A549 (cell line): ENCODE measurements around the gene APCDD1. TPM values are rescaled to one million over a fixed set of nuclear protein-coding genes. Genes with fewer than 3 reads are reported as not detected.

Experiments
- ATAC-seq, 2 experiments: fragments of 200-7000 bp in 1 of 2; fragments of >200 bp in 1 of 2; cut with Nextera tagmentation in 1 of 2; cut with Tn5 transposase in 1 of 2; 3 replicates each; pipeline versions ENCODE4 v1.8.0 to v1.9.1; 2018 to 2020; ENCODE audit warnings: mild to moderate bottlenecking in 1 of 2, moderate library complexity in 1 of 2
- CTCF ChIA-PET: fragments of 300-600 bp; sonication (Branson Sonifier 250); formaldehyde crosslinking; extraction: SDS; loops from one replicate; lab custom pipeline; 2021; ENCODE audit warnings: antibody characterized with exemption, inconsistent platforms; lab: Yijun Ruan, JAX
- POLR2A ChIA-PET: fragments of 350-600 bp; formaldehyde crosslinking; extraction: SDS; loops from one replicate; lab custom pipeline; 2021; ENCODE audit warnings: antibody characterized with exemption, inconsistent platforms; lab: Yijun Ruan, JAX
- DNase-seq, 2 experiments: peaks; one replicate each; pipeline versions ENCODE4 v3.0.0 to v3.0.0-alpha.2; 2011 to 2016; ENCODE audit warnings: low read depth in 1 of 2, low spot score in 1 of 2
- FAIRE-seq: peaks from 2 replicates; lab custom pipeline; 2011; peaks lifted over from hg19 to GRCh38; lab: Jason Lieb, UNC
- H3K27ac ChIP-seq, 2 experiments: fragments of >200 bp; sonication (Bioruptor Twin); formaldehyde crosslinking; 3 replicates each; pipeline ENCODE4 v1.5.1; 2016 to 2017
- H3K4me1 ChIP-seq: fragments of >200 bp; sonication (Bioruptor Twin); formaldehyde crosslinking; 3 replicates; pipeline ENCODE4 v1.6.1; 2016
- H3K4me2 ChIP-seq: fragments of >200 bp; sonication (Bioruptor Twin); formaldehyde crosslinking; 3 replicates; pipeline ENCODE4 v1.6.1; 2016
- H3K4me3 ChIP-seq: fragments of >200 bp; sonication (Bioruptor Twin); formaldehyde crosslinking; 3 replicates; pipeline ENCODE4 v1.5.1; 2016
- H3K9me3 ChIP-seq: fragments of >200 bp; sonication (Bioruptor Twin); formaldehyde crosslinking; 3 replicates; pipeline ENCODE4 v1.6.1; 2016
- ATOH8 ChIP-seq: fragments of 250-450 bp; sonication (Bioruptor Pico); IDR thresholded peaks from 2 replicates; pipeline ENCODE4 v1.5.0; 2020; ENCODE audit warnings: low read depth, mild to moderate bottlenecking, moderate library complexity
- BCL3 ChIP-seq: fragments of >200 bp; sonication (Bioruptor Twin); formaldehyde crosslinking; IDR thresholded peaks from 3 replicates; pipeline ENCODE4 v1.6.1; 2016
- EHMT2 ChIP-seq: fragments of 200-600 bp; sonication (generic); IDR thresholded peaks from 2 replicates; pipeline ENCODE4 v1.6.1; 2016; ENCODE audit warnings: antibody characterized with exemption, low read depth, mild to moderate bottlenecking, moderate library complexity
- FOXS1 ChIP-seq: fragments of 250-450 bp; sonication (Bioruptor Pico); IDR thresholded peaks from 2 replicates; pipeline ENCODE4 v1.5.0; 2020; ENCODE audit warnings: mild to moderate bottlenecking, moderate library complexity
- GATA3 ChIP-seq: IDR thresholded peaks from 2 replicates; pipeline ENCODE4 v1.6.1; 2012; ENCODE audit warnings: borderline replicate concordance
- HDAC2 ChIP-seq: fragments of 200-600 bp; sonication (generic); IDR thresholded peaks from 2 replicates; pipeline ENCODE4 v1.6.1; 2016
- HEYL ChIP-seq: fragments of 250-450 bp; sonication (Bioruptor Pico); IDR thresholded peaks from 2 replicates; pipeline ENCODE4 v1.8.0; 2021; ENCODE audit warnings: mild to moderate bottlenecking, moderate library complexity
- HOXA7 ChIP-seq: fragments of 250-450 bp; sonication (Bioruptor Pico); IDR thresholded peaks from 2 replicates; pipeline ENCODE4 v1.5.0; 2020; ENCODE audit warnings: mild to moderate bottlenecking, moderate library complexity
- HOXB5 ChIP-seq: fragments of 250-450 bp; sonication (Bioruptor Pico); IDR thresholded peaks from 2 replicates; pipeline ENCODE4 v1.5.0; 2020; ENCODE audit warnings: mild to moderate bottlenecking, moderate library complexity
- KDM5A ChIP-seq: fragments of 200-600 bp; sonication (generic); IDR thresholded peaks from 2 replicates; pipeline ENCODE4 v1.6.1; 2016; ENCODE audit warnings: antibody characterized with exemption, mild to moderate bottlenecking
- MAZ ChIP-seq: fragments of 150-350 bp; IDR thresholded peaks from 2 replicates; pipeline ENCODE4 v1.6.1; 2014; ENCODE audit warnings: antibody characterized with exemption, low read depth, low read length, borderline replicate concordance
- NFE2L2 ChIP-seq: fragments of 150-350 bp; conservative IDR thresholded peaks from 2 replicates; pipeline ENCODE4 v1.6.1; 2014; ENCODE audit warnings: low read length
- NPAS2 ChIP-seq: fragments of 250-450 bp; sonication (Bioruptor Pico); IDR thresholded peaks from 2 replicates; pipeline ENCODE4 v1.8.0; 2022; ENCODE audit warnings: mild to moderate bottlenecking, moderate library complexity, borderline replicate concordance
- POLR2A ChIP-seq: IDR thresholded peaks from 2 replicates; pipeline ENCODE4 v1.6.1; 2012; ENCODE audit warnings: mild to moderate bottlenecking, low read length
- POLR2AphosphoS2 ChIP-seq: conservative IDR thresholded peaks from 2 replicates; pipeline ENCODE4 v1.6.1; 2012; ENCODE audit warnings: low read length, improper control_type of control experiment, inconsistent platforms
- RAD21 ChIP-seq, 2 experiments: fragments of >200 bp in 1 of 2; sonication (Bioruptor Twin) in 1 of 2; formaldehyde crosslinking in 1 of 2; IDR thresholded peaks in 1 of 2; conservative IDR thresholded peaks in 1 of 2; 2 replicates in 1 of 2; 3 replicates in 1 of 2; pipeline ENCODE4 v1.6.1; 2012 to 2018; ENCODE audit warnings: inconsistent platforms in 1 of 2
- RCOR1 ChIP-seq: fragments of 150-350 bp; IDR thresholded peaks from 2 replicates; pipeline ENCODE4 v1.6.1; 2014; ENCODE audit warnings: antibody characterized with exemption, low read length, low read depth
- RFX5 ChIP-seq: fragments of 450-650 bp; IDR thresholded peaks from 2 replicates; pipeline ENCODE4 v1.7.1; 2014; ENCODE audit warnings: antibody characterized with exemption, mild to moderate bottlenecking, moderate library complexity
- TFCP2L1 ChIP-seq: fragments of 250-450 bp; sonication (Bioruptor Pico); IDR thresholded peaks from 2 replicates; pipeline ENCODE4 v1.5.0; 2021; ENCODE audit warnings: mild to moderate bottlenecking
- USF2 ChIP-seq: fragments of 450-650 bp; IDR thresholded peaks from 2 replicates; pipeline ENCODE4 v1.6.1; 2014; ENCODE audit warnings: antibody characterized with exemption
- ZNF302 ChIP-seq: fragments of 250-450 bp; sonication (Bioruptor Pico); IDR thresholded peaks from 2 replicates; pipeline ENCODE4 v1.9.0; 2021; ENCODE audit warnings: inconsistent platforms, mild to moderate bottlenecking, moderate library complexity
- WGBS: methylation state at CpG from one replicate; pipeline ENCODE4 v1.1.6; 2017; ENCODE audit errors: missing lambda C conversion rate; 5-methylcytosine and 5-hydroxymethylcytosine counted together
- polyA plus RNA-seq, 4 experiments: library from polyadenylated mRNA; depleted of rRNA in 3 of 4; stranded (reverse); fragments of >200 nt; fragmentation: RNase III in 1 of 4; extraction: RNeasy Plus Mini Kit Qiagen cat#74134 plus additional on column Dnase treatment in 1 of 4; gene quantifications; 2 replicates in 3 of 4; 3 replicates in 1 of 4; pipeline ENCODE4 v1.2.3, GENCODE V29; 2011 to 2017
- TF ChIP-seq, protein P1 (sequence below): fragments of 250-450 bp; sonication (Bioruptor Pico); IDR thresholded peaks from 2 replicates; pipeline ENCODE4 v1.5.0; 2021; ENCODE audit warnings: mild to moderate bottlenecking, moderate library complexity, borderline replicate concordance

APCDD1 gene
- polyA plus RNA-seq, 2 of the 4 experiments (the other 2 are of a cell fraction): not detected

- TF ChIP-seq BCL3 (no peak), EHMT2 (no peak), TFCP2L1 (no peak)
- TF ChIP-seq, all 56 proteins: peak for 0
These were observed 56.8 kb downstream of the APCDD1 start (continued) for GRCh38 chr18:10511236-10511635.

DNA sequence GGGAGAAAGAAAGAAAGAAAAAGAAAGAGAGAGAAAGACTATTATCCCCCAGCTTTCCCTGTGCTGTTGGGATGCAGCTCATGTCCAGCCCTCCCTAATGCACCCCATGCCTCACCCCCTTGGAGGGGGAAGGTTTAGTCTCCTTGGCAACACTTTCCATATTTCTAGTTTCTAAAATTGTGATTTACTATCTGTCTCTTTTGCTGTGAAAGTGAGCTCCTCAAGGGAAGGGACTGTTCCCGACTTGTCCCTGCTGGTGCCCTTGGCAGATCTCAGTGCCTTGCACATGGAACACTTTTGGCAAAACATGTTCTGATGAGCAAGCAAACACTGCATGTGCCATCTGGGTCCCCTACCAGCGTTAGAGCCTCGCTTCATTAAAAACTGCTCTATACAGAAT, 59.6 kb downstream of the APCDD1 start:
- H3K4me1 ChIP-seq: no peaks in the 10 kb centered on the region
- ChIA-PET CTCF (interaction anchor here (7.9 kb wide), 1 partner anchor 542 kb away, joined by 116 read pairs; no protein-coding TSS in a partner anchor), POLR2A (no interaction called here)
- no peak overlapping the region for H3K4me3 ChIP-seq
- ATAC-seq (no peak), FAIRE-seq (no peak), DNase-seq (no peak)
- no peak overlapping the region for H3K4me2 ChIP-seq
- H3K27ac ChIP-seq: no peak overlapping the region
- TF ChIP-seq MAZ: no peak
- TF ChIP-seq ZNF302: no peak
- TF ChIP-seq POLR2AphosphoS2: no peak
- TF ChIP-seq TFCP2L1: no peak
- no peak for TF ChIP-seq RAD21 (conservative IDR thresholded peaks at IDR 0.05 in 1 of 2, IDR thresholded peaks at IDR 0.05 in 1 of 2)
- no peak for TF ChIP-seq RFX5
- TF ChIP-seq USF2: no peak
- peaks cover 2% of the 10 kb centered on the region; the same call in 2 of the 3 replicates for H3K9me3 ChIP-seq
- 2% methylated on average over 3 of the region's 3 CpGs for whole genome bisulfite sequencing

- H3K4me2 ChIP-seq: no peak overlapping the region
- FAIRE-seq (no peak), DNase-seq (no peak), ATAC-seq (no peak)
- H3K9me3 ChIP-seq: peaks cover 2% of the 10 kb centered on the region; the same call in 2 of the 3 replicates
- CTCF ChIA-PET: interaction anchor here (7.9 kb wide), 1 partner anchor 543 kb away, joined by 116 read pairs; no protein-coding TSS in a partner anchor
- H3K4me3 ChIP-seq: no peak overlapping the region
- TF ChIP-seq HOXB5 (CRISPR knock-in tag) (no peak), RCOR1 (no peak), RFX5 (no peak), NFE2L2 (no peak), NPAS2 (CRISPR knock-in tag) (no peak), POLR2AphosphoS2 (no peak), HOXA7 (CRISPR knock-in tag) (no peak), KDM5A (no peak), BCL3 (no peak), POLR2A (no peak), ATOH8 (CRISPR knock-in tag) (no peak), ZNF302 (no peak), FOXS1 (CRISPR knock-in tag) (no peak), GATA3 (no peak), TFCP2L1 (no peak), HEYL (CRISPR knock-in tag) (no peak), HDAC2 (no peak), USF2 (no peak)
- TF ChIP-seq, protein P1, sequence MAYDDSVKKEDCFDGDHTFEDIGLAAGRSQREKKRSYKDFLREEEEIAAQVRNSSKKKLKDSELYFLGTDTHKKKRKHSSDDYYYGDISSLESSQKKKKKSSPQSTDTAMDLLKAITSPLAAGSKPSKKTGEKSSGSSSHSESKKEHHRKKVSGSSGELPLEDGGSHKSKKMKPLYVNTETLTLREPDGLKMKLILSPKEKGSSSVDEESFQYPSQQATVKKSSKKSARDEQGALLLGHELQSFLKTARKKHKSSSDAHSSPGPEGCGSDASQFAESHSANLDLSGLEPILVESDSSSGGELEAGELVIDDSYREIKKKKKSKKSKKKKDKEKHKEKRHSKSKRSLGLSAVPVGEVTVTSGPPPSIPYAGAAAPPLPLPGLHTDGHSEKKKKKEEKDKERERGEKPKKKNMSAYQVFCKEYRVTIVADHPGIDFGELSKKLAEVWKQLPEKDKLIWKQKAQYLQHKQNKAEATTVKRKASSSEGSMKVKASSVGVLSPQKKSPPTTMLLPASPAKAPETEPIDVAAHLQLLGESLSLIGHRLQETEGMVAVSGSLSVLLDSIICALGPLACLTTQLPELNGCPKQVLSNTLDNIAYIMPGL: no peak
- H3K27ac ChIP-seq: no peak overlapping the region
- POLR2A ChIA-PET: no interaction called here
- H3K4me1 ChIP-seq: no peaks in the 10 kb centered on the region
These were observed 60.2 kb downstream of the APCDD1 start for GRCh38 chr18:10514601-10515000.
